Upper lobe of left lung (tissue), 6 donors: ENCODE results near the gene CYLC1. TPM values are rescaled to one million over a fixed set of nuclear protein-coding genes. Genes with fewer than 3 reads are reported as not detected.
A peak's percentile ranks its signal among the peaks of the same experiment; 100 is the strongest.

ENCODE experiments used
- ATAC-seq, 2 donors: fragments of 200-7000 bp; cut with Tn5 transposase; one replicate each; pipeline ENCODE4 v1.9.1; 2022; ENCODE audit warnings: mild to moderate bottlenecking in 2 of 2, moderate library complexity in 2 of 2; ENCODE audit not compliant: low FRiP score in 2 of 2
- DNase-seq, 2 donors: peaks; one replicate each; pipeline ENCODE4 v3.0.0-alpha.2; 2019 to 2020
- H3K27ac ChIP-seq, 4 donors: fragments of 200-600 bp; sonication (generic); one replicate each; pipeline ENCODE4 v1.5.1; 2016 to 2019
- H3K27me3 ChIP-seq, 4 donors: fragments of 200-600 bp; sonication (generic); one replicate each; pipeline ENCODE4 v1.5.1; 2017 to 2019
- H3K36me3 ChIP-seq, 4 donors: fragments of 200-600 bp; sonication (generic); one replicate each; pipeline ENCODE4 v1.5.1; 2016 to 2019
- H3K4me1 ChIP-seq, 4 donors: fragments of 200-600 bp; sonication (generic); one replicate each; pipeline ENCODE4 v1.5.1; 2018 to 2019
- H3K4me3 ChIP-seq, 4 donors: fragments of 200-600 bp; sonication (generic); one replicate each; pipeline ENCODE4 v1.5.1; 2017 to 2019; ENCODE audit warnings: mild to moderate bottlenecking in 2 of 4, moderate library complexity in 1 of 4
- H3K9me3 ChIP-seq, 4 donors: fragments of 200-600 bp; sonication (generic); one replicate each; pipeline ENCODE4 v1.5.1; 2018 to 2019
- CTCF ChIP-seq, 6 experiments: fragments of 450-650 bp in 4 of 6; fragments of 200-600 bp in 2 of 6; sonication (generic) in 2 of 6; IDR thresholded peaks; one replicate each; pipeline ENCODE4 v1.5.1; 2016 to 2019; ENCODE audit warnings: antibody characterized with exemption in 6 of 6
- EP300 ChIP-seq, 4 donors: sonication (generic); formaldehyde crosslinking; IDR thresholded peaks; one replicate each; pipeline ENCODE4 v1.5.1; 2017; ENCODE audit warnings: antibody characterized with exemption in 4 of 4, control low read depth in 2 of 4
- POLR2A ChIP-seq, 4 donors: fragments of 450-650 bp; IDR thresholded peaks; one replicate each; pipeline ENCODE4 v1.5.1; 2016 to 2017; ENCODE audit warnings: antibody characterized with exemption in 4 of 4, mild to moderate bottlenecking in 2 of 4
- POLR2AphosphoS5 ChIP-seq, 2 donors: sonication (generic); formaldehyde crosslinking; IDR thresholded peaks; one replicate each; pipeline ENCODE4 v1.5.1; 2017; ENCODE audit warnings: antibody characterized with exemption in 2 of 2
- WGBS, 2 donors: methylation state at CpG; one replicate each; pipeline ENCODE4 v1.1.5; 2017 to 2018; 5-methylcytosine and 5-hydroxymethylcytosine counted together
- total RNA-seq, 6 donors: library from RNA; depleted of rRNA in 4 of 6; stranded (reverse); fragments of >200 nt in 4 of 6; gene quantifications; one replicate each; pipeline versions ENCODE4 v1.1.0 to v1.2.1, GENCODE V29; 2016 to 2021
- donor health status: DM: no; HTN: no; CAD: no; lungs with moderate emphysema.
- donor health status: DM: no; HTN: yes; CAD: no; lungs with severe emphysema.

CYLC1 gene
- total RNA-seq = not detected

- TF ChIP-seq POLR2A (IDR thresholded peaks at IDR 0.05) (no peak), EP300 (IDR thresholded peaks at IDR 0.05) (no peak), CTCF (IDR thresholded peaks at IDR 0.05) (no peak), POLR2AphosphoS5 (IDR thresholded peaks at IDR 0.05) (no peak)
- H3K27ac ChIP-seq = no peak within 1 kb of the TSS
- no peak within 1 kb of the TSS for H3K4me3 ChIP-seq
- DNase-seq (no peak), ATAC-seq (no peak)
- no peaks in the 10 kb centered on the region for H3K4me1 ChIP-seq
- H3K9me3 ChIP-seq = no peaks in the 10 kb centered on the region
- H3K27me3 ChIP-seq = no peaks in the 10 kb centered on the region
- WGBS, 2 donors = 56 to 65% methylated on average over 1 of the region's 1 CpG
- no peaks in the 10 kb centered on the region for H3K36me3 ChIP-seq
Measured at GRCh38 chrX:83860846-83861245, at the start of gene CYLC1. Gene CYLC1 (plus strand): TSS chrX:83861146. CDS start chrX:83861183, 37 bp downstream.

- no peaks in the 10 kb centered on the region for H3K9me3 ChIP-seq
- 61% methylated on average over 3 of the region's 3 CpGs; no CpG with 5 or more reads in 1 of the 2 donors for WGBS, 2 donors
- no peak overlapping the region for H3K4me3 ChIP-seq
- ATAC-seq = no peak
- no peaks in the 10 kb centered on the region for H3K27me3 ChIP-seq
- no peak overlapping the region for H3K27ac ChIP-seq
- no peak for DNase-seq
- no peaks in the 10 kb centered on the region for H3K4me1 ChIP-seq
- TF ChIP-seq EP300 (IDR thresholded peaks at IDR 0.05) (no peak), CTCF (IDR thresholded peaks at IDR 0.05) (no peak), POLR2AphosphoS5 (IDR thresholded peaks at IDR 0.05) (no peak), POLR2A (IDR thresholded peaks at IDR 0.05) (no peak)
- H3K36me3 ChIP-seq = no peaks in the 10 kb centered on the region
Measured at GRCh38 chrX:83819304-83819703, 41.6 kb upstream of the CYLC1 start.

GRCh38 chrX:83829874-83830273 lies 31.1 kb upstream of the CYLC1 start:
- TF ChIP-seq CTCF (IDR thresholded peaks at IDR 0.05) (no peak), EP300 (IDR thresholded peaks at IDR 0.05) (no peak), POLR2AphosphoS5 (IDR thresholded peaks at IDR 0.05) (no peak), POLR2A (IDR thresholded peaks at IDR 0.05) (no peak)
- Histone ChIP-seq H3K36me3 (no peaks in the 10 kb centered on the region), H3K27me3 (no peaks in the 10 kb centered on the region), H3K4me3 (no peak overlapping the region), H3K27ac (no peak overlapping the region), H3K9me3 (no peaks in the 10 kb centered on the region), H3K4me1 (no peaks in the 10 kb centered on the region)
- no peak for ATAC-seq
- DNase-seq = no peak
- WGBS, 2 donors = 20 to 30% methylated on average over 4 of the region's 4 CpGs

- Histone ChIP-seq H3K27me3 (no peaks in the 10 kb centered on the region), H3K36me3 (no peaks in the 10 kb centered on the region), H3K4me1 (no peaks in the 10 kb centered on the region), H3K4me3 (no peak overlapping the region), H3K27ac (no peak overlapping the region), H3K9me3 (no peaks in the 10 kb centered on the region)
- WGBS, 2 donors = 9 to 12% methylated on average over 2 of the region's 2 CpGs
- DNase-seq (peak in 1 of 2 donors; percentile 21), ATAC-seq (no peak)
- TF ChIP-seq POLR2A (IDR thresholded peaks at IDR 0.05) (no peak), POLR2AphosphoS5 (IDR thresholded peaks at IDR 0.05) (no peak), CTCF (IDR thresholded peaks at IDR 0.05) (peak in 5 of 6 experiments; percentile 17 to 71 (median 29))
Measured at GRCh38 chrX:83845397-83845796, 15.5 kb upstream of the CYLC1 start.

GRCh38 chrX:83847339-83847738 lies 13.6 kb upstream of the CYLC1 start:
- no peak overlapping the region for H3K4me3 ChIP-seq
- no peaks in the 10 kb centered on the region for H3K9me3 ChIP-seq
- no peak for ATAC-seq
- 85 to 96% methylated on average over 5 of the region's 5 CpGs for WGBS, 2 donors
- no peaks in the 10 kb centered on the region for H3K36me3 ChIP-seq
- no peaks in the 10 kb centered on the region for H3K4me1 ChIP-seq
- H3K27me3 ChIP-seq = no peaks in the 10 kb centered on the region
- TF ChIP-seq POLR2AphosphoS5 (IDR thresholded peaks at IDR 0.05) (no peak), POLR2A (IDR thresholded peaks at IDR 0.05) (no peak), CTCF (IDR thresholded peaks at IDR 0.05) (no peak), EP300 (IDR thresholded peaks at IDR 0.05) (no peak)
- DNase-seq = no peak
- no peak overlapping the region for H3K27ac ChIP-seq
